ENCODE results near the gene LDB3.

LDB3 gene, protein sequence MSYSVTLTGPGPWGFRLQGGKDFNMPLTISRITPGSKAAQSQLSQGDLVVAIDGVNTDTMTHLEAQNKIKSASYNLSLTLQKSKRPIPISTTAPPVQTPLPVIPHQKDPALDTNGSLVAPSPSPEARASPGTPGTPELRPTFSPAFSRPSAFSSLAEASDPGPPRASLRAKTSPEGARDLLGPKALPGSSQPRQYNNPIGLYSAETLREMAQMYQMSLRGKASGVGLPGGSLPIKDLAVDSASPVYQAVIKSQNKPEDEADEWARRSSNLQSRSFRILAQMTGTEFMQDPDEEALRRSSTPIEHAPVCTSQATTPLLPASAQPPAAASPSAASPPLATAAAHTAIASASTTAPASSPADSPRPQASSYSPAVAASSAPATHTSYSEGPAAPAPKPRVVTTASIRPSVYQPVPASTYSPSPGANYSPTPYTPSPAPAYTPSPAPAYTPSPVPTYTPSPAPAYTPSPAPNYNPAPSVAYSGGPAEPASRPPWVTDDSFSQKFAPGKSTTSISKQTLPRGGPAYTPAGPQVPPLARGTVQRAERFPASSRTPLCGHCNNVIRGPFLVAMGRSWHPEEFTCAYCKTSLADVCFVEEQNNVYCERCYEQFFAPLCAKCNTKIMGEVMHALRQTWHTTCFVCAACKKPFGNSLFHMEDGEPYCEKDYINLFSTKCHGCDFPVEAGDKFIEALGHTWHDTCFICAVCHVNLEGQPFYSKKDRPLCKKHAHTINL

DNA sequence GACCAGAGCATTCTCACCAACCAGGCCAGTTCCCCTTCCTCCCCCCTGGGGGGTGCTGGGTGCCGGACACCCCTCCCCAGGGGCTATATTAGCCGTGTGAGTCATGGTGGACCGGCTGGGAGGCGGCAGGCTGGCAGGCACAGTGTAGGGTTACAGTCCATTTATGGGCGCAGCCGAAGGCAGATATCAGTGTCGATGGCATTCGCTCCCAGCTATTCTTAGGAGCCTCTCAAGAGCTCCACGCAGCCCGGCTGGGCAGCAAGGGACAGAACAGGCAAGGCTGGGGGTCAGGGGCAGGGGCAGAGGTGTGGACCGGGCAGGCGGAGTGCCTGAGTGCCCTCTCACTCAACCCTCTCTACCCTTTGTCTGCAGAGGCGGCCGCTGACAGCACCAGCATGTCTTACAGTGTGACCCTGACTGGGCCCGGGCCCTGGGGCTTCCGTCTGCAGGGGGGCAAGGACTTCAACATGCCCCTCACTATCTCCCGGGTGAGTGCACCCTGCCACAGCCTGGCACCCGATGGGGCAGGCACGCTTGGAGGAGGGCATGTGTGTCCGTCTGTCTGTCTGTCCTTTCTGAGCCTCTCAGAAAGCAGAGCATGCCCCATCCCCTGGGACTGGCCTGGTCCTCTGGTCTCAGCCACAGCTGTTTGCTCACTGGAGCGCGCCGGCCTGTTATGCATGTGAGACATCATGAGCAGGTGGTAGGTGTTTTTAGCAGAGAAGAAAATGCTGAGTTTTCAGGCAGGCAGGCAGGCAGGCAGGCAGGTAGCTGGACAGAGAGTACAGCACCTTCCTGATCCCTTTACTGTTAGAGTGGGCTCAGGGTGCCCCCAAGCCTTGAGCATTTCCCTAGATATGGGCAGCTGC, at the start of gene LDB3:
Gene LDB3, plus strand, starts transcription at position 215 of the 869 bp plus-strand sequence. Its CDS starts 181 bp downstream, at position 396.
- H3K36me3 ChIP-seq (ENCODE audit: insufficient read depth, low read depth, low read length), result no peaks in the 10 kb centered on the region
- H3K9me3 ChIP-seq (ENCODE audit: insufficient read depth, low read depth, low read length), result no peaks in the 10 kb centered on the region
- no peak within 1 kb of the TSS for H3K4me3 ChIP-seq (ENCODE audit: low read length)
- peak within 1 kb of the TSS; percentile 32 for H3K9ac ChIP-seq (ENCODE audit: low read depth, low read length)
- H3K27me3 ChIP-seq (ENCODE audit: insufficient read depth, low read length), result no peaks in the 10 kb centered on the region
- peaks cover 11% of the 10 kb centered on the region; the same call in 1 of the 2 replicates for H3K4me1 ChIP-seq (ENCODE audit: insufficient read depth, low read length)
- no peak within 1 kb of the TSS for H3K27ac ChIP-seq (ENCODE audit: low read length)

DNA sequence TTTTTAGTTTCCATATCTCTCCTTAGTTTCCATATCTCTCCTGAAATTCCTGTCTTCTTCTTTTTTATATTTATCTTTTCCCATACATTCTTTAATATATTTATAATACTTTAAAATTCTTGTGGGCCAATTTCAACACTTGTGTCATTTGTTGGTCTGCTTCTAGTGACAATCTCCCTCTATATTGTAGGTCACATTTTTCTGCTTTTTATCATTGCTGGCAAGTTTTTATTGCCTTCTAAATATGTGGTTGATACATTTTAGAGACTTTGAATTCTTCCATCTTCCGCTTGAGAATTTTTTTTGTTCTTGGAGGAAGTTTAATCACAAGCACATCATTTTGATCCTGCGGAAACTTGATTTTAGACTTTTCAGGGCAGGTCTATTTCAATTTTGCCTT, 40.0 kb upstream of the LDB3 start:
- Histone ChIP-seq H3K36me3 (ENCODE audit: insufficient read depth, low read depth, low read length) (no peaks in the 10 kb centered on the region), H3K27ac (ENCODE audit: low read length) (no peak overlapping the region), H3K4me1 (ENCODE audit: insufficient read depth, low read length) (no peaks in the 10 kb centered on the region; the same call in 1 of the 2 replicates), H3K4me3 (ENCODE audit: low read length) (no peak overlapping the region), H3K9ac (ENCODE audit: low read depth, low read length) (no peak overlapping the region), H3K9me3 (ENCODE audit: insufficient read depth, low read depth, low read length) (no peaks in the 10 kb centered on the region), H3K27me3 (ENCODE audit: insufficient read depth, low read length) (peaks cover 29% of the 10 kb centered on the region)

DNA sequence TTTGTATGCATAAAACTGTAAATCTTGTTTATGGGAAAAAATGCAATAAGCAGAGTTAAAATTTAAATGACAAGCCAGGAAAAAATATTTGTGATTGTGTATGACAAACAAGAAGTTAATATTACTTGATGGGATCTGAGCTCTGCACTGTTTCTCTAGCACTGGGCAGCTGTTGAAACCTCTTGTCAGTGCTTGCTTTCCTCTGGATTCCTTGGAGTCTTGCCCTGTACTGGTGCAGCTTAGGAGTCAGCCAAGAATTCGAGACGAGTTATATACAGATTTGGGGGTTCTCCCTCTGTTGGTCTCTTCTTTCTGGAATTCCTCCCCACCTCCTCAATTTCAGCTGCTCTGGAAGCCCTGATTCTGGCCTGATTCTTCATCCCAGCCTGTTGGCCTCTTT, 38.2 kb upstream of the LDB3 start:
- peaks cover 42% of the 10 kb centered on the region for H3K27me3 ChIP-seq (ENCODE audit: insufficient read depth, low read length)
- no peak overlapping the region for H3K9ac ChIP-seq (ENCODE audit: low read depth, low read length)
- no peak overlapping the region for H3K27ac ChIP-seq (ENCODE audit: low read length)
- H3K4me3 ChIP-seq (ENCODE audit: low read length), result no peak overlapping the region
- no peaks in the 10 kb centered on the region for H3K36me3 ChIP-seq (ENCODE audit: insufficient read depth, low read depth, low read length)
- no peaks in the 10 kb centered on the region for H3K9me3 ChIP-seq (ENCODE audit: insufficient read depth, low read depth, low read length)
- no peaks in the 10 kb centered on the region; the same call in 1 of the 2 replicates for H3K4me1 ChIP-seq (ENCODE audit: insufficient read depth, low read length)

DNA sequence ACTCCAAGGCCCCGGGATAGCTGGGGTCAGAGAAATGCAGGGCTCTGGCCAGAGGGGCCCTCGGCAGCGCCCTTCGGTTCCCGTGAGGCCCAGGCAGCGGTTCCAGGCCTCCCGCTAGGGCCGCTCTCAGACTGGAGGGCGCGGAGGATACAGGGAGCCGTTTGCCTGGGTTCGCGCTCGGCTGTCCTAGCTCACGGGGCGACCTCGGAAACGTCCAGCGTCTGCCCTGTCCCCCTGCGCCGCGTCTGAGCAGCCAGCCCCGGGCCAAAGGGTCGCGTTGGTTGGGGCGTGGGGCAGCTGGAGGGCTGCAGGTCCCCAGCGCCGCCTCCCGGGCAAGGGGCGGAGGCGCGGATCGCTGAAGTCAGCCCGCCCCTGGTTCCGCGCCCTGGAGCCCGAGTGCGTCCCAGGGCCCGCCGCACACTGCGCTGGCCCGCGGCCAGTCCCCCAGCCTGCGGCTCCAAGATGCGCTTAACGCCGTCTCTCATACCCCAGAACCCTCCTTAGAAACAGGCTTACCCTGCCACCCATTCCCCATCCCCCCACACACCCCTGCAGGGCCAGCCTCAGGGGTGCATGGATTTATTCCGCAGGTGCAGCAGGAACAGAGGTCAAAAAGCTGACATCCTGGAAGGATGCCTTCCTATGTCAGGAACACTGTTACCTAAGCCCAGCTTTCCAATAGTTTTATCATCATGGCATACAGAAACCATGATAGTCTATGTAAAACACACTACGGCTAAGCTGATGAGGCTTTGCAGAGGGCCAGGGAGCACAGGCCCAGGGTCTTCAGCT, 36.1 kb upstream of the LDB3 start:
- Histone ChIP-seq H3K4me3 (ENCODE audit: low read length) (peak overlapping the region; percentile 72), H3K9ac (ENCODE audit: low read depth, low read length) (peak overlapping the region; percentile 43; the same call in 1 of the 2 replicates)

DNA sequence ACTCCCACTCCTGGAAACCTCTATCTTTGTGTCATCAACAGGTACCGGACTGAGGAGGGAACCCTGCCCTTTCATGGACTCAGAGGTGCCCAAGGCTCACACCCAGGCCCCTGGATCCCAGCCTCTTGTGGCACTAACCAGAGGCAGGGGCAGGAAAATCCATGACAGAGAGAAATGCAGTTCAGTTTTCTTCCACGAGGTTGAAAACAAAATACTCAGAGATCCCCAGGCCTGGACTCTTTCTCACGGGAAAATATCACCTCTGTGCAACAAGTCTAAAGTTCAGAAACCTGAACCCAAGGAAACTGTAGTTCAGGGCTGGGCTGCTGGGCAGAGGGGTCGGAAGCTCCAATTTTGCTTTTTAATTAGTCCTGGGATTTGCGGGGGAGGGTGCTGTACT, 35.4 kb upstream of the LDB3 start:
- Histone ChIP-seq H3K36me3 (ENCODE audit: insufficient read depth, low read depth, low read length) (no peaks in the 10 kb centered on the region), H3K27me3 (ENCODE audit: insufficient read depth, low read length) (peaks cover 42% of the 10 kb centered on the region), H3K9ac (ENCODE audit: low read depth, low read length) (no peak overlapping the region), H3K4me3 (ENCODE audit: low read length) (no peak overlapping the region), H3K4me1 (ENCODE audit: insufficient read depth, low read length) (no peaks in the 10 kb centered on the region; the same call in 1 of the 2 replicates), H3K27ac (ENCODE audit: low read length) (no peak overlapping the region), H3K9me3 (ENCODE audit: insufficient read depth, low read depth, low read length) (no peaks in the 10 kb centered on the region)

More for the DNA sequence above, 36.1 kb upstream of the LDB3 start:
- Histone ChIP-seq H3K9me3 (ENCODE audit: insufficient read depth, low read depth, low read length) (no peaks in the 10 kb centered on the region), H3K27me3 (ENCODE audit: insufficient read depth, low read length) (peaks cover 42% of the 10 kb centered on the region), H3K4me1 (ENCODE audit: insufficient read depth, low read length) (no peaks in the 10 kb centered on the region; the same call in 1 of the 2 replicates), H3K36me3 (ENCODE audit: insufficient read depth, low read depth, low read length) (no peaks in the 10 kb centered on the region), H3K27ac (ENCODE audit: low read length) (no peak overlapping the region)

DNA sequence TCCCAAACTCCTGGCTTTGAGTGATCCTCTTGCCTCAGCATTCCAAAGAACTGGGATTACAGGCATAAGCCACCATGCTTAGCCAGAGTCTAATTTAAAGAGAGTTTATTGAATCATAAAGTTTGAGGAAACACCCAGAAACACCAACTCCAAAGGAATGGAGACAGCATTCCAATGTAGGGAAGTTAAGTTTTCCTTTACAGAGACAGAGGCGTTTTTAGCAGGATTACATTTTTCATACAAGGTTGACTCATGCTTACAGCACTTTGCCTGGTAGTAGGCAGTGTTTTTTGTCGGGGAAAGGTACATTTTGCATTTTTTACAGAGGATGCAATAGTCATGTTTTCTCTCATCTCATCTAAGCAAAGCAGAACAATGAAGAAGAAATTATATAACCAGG, 32.9 kb upstream of the LDB3 start:
- H3K4me1 ChIP-seq (ENCODE audit: insufficient read depth, low read length), result no peaks in the 10 kb centered on the region; the same call in 1 of the 2 replicates
- H3K4me3 ChIP-seq (ENCODE audit: low read length), result no peak overlapping the region
- H3K36me3 ChIP-seq (ENCODE audit: insufficient read depth, low read depth, low read length), result no peaks in the 10 kb centered on the region
- H3K27ac ChIP-seq (ENCODE audit: low read length), result no peak overlapping the region
- no peak overlapping the region for H3K9ac ChIP-seq (ENCODE audit: low read depth, low read length)
- no peaks in the 10 kb centered on the region for H3K9me3 ChIP-seq (ENCODE audit: insufficient read depth, low read depth, low read length)
- peaks cover 39% of the 10 kb centered on the region for H3K27me3 ChIP-seq (ENCODE audit: insufficient read depth, low read length)

DNA sequence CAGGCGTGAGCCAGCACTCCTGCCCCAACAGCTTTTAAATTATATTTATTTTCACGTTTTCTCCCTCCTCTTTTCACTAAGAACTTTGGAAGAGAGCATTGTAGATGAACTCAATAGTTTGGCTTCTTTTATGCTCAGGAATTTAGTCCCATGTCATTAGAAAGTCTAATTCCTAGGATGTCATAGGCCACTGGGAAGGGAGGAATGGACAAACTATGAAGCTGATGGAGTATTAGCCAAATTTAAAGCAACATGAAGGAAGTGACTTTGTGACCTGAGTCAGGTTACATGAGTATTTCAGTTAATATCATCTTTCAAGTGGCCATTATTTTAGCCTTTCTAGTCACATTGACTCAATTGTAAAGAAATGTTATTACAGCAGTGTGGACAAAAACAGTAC, 32.0 kb upstream of the LDB3 start:
- Histone ChIP-seq H3K9me3 (ENCODE audit: insufficient read depth, low read depth, low read length) (peaks cover 2% of the 10 kb centered on the region; the same call in 1 of the 2 replicates), H3K27me3 (ENCODE audit: insufficient read depth, low read length) (peaks cover 31% of the 10 kb centered on the region), H3K9ac (ENCODE audit: low read depth, low read length) (no peak overlapping the region), H3K4me3 (ENCODE audit: low read length) (no peak overlapping the region), H3K36me3 (ENCODE audit: insufficient read depth, low read depth, low read length) (no peaks in the 10 kb centered on the region), H3K27ac (ENCODE audit: low read length) (no peak overlapping the region), H3K4me1 (ENCODE audit: insufficient read depth, low read length) (no peaks in the 10 kb centered on the region; the same call in 1 of the 2 replicates)

DNA sequence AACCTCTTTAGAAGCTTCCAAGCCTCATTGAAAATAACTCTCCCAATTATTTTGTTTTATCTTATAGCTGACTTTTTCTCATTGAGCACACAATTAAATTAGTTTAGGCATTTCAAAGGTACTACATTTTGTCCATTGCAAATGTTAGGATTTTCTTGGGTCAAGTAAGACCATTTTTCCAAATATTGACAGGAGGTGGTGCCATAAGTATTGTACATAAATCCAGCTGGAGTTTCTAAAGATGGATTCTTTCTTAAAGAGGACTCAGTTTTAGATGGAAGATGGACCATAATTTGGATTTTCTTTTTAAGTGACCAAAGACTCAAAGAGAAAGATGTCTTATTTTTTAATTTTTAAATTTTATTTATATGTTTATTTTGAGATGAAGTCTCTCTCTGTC, 26.3 kb upstream of the LDB3 start:
- Histone ChIP-seq H3K4me1 (ENCODE audit: insufficient read depth, low read length) (no peaks in the 10 kb centered on the region), H3K27me3 (ENCODE audit: insufficient read depth, low read length) (no peaks in the 10 kb centered on the region), H3K27ac (ENCODE audit: low read length) (no peak overlapping the region), H3K9ac (ENCODE audit: low read depth, low read length) (no peak overlapping the region), H3K4me3 (ENCODE audit: low read length) (no peak overlapping the region), H3K9me3 (ENCODE audit: insufficient read depth, low read depth, low read length) (peaks cover 7% of the 10 kb centered on the region; the same call in 1 of the 2 replicates), H3K36me3 (ENCODE audit: insufficient read depth, low read depth, low read length) (no peaks in the 10 kb centered on the region)

DNA sequence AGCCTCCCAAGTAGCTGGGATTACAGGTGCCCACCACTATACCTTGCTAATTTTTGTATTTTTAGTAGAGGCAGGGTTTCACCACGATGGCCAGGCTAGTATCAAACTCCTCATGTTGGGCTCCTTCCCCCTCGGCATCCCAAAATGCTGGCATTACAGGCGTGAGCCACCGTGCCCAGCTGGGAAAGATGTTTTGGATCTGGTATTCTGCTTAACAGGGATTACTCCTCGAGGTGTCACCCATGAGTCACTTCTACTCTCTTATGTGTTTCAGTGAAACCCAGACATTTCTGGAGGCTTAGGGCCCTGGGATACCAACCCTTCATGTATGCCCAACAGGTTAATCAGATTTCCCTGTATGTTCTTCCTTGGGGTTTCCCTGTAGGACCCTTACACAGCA, 25.8 kb upstream of the LDB3 start:
- Histone ChIP-seq H3K36me3 (ENCODE audit: insufficient read depth, low read depth, low read length) (no peaks in the 10 kb centered on the region), H3K9ac (ENCODE audit: low read depth, low read length) (no peak overlapping the region), H3K27me3 (ENCODE audit: insufficient read depth, low read length) (no peaks in the 10 kb centered on the region), H3K9me3 (ENCODE audit: insufficient read depth, low read depth, low read length) (peaks cover 7% of the 10 kb centered on the region; the same call in 1 of the 2 replicates), H3K4me1 (ENCODE audit: insufficient read depth, low read length) (no peaks in the 10 kb centered on the region), H3K4me3 (ENCODE audit: low read length) (no peak overlapping the region), H3K27ac (ENCODE audit: low read length) (no peak overlapping the region)

DNA sequence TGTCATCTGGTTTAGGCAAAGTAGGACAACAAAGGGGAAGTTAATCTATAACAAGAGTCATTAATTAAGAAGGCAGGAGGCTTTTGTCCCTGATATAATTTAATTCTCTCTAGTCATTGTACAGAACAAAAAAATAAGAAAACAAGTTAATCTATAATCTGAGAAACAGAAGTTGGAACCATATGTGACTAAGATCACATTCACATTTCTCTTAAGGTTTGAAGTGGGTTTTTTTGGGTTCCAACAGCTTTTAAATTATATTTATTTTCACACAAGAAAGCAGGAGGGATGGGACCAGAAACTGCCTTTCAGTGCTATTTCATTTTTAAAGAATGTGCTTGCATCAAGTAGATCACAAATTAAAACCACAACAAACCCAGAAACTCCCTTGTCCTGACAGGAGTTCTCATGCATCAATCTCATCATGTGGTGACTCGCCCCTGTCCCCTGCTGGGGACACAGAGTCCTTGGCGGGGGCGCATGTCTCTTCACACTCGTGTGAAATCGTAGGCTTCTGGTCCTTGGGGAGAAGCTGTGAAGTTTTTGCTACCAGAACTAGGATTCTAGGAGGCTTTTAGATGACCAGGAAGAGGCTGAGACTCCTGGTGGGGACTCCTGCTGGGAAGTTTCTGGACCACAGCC, 24.0 kb upstream of the LDB3 start:
- H3K36me3 ChIP-seq (ENCODE audit: insufficient read depth, low read depth, low read length), result no peaks in the 10 kb centered on the region
- no peak overlapping the region for H3K27ac ChIP-seq (ENCODE audit: low read length)

More for the DNA sequence above, 24.0 kb upstream of the LDB3 start:
- H3K9me3 ChIP-seq (ENCODE audit: insufficient read depth, low read depth, low read length), result peaks cover 7% of the 10 kb centered on the region; the same call in 1 of the 2 replicates
- H3K27me3 ChIP-seq (ENCODE audit: insufficient read depth, low read length), result no peaks in the 10 kb centered on the region
- H3K9ac ChIP-seq (ENCODE audit: low read depth, low read length), result no peak overlapping the region
- no peak overlapping the region for H3K4me3 ChIP-seq (ENCODE audit: low read length)
- H3K4me1 ChIP-seq (ENCODE audit: insufficient read depth, low read length), result no peaks in the 10 kb centered on the region

Data from iPS-20b (cell line).